HG03571 (cell line): ENCODE results near the gene TMTC1.

Source experiments
- ATAC-seq: cut with Tn5 transposase; IDR thresholded peaks from one replicate; pipeline ENCODE4 v1.9.1; 2021; ENCODE audit not compliant: unreplicated experiment

The TMTC1 gene

DNA sequence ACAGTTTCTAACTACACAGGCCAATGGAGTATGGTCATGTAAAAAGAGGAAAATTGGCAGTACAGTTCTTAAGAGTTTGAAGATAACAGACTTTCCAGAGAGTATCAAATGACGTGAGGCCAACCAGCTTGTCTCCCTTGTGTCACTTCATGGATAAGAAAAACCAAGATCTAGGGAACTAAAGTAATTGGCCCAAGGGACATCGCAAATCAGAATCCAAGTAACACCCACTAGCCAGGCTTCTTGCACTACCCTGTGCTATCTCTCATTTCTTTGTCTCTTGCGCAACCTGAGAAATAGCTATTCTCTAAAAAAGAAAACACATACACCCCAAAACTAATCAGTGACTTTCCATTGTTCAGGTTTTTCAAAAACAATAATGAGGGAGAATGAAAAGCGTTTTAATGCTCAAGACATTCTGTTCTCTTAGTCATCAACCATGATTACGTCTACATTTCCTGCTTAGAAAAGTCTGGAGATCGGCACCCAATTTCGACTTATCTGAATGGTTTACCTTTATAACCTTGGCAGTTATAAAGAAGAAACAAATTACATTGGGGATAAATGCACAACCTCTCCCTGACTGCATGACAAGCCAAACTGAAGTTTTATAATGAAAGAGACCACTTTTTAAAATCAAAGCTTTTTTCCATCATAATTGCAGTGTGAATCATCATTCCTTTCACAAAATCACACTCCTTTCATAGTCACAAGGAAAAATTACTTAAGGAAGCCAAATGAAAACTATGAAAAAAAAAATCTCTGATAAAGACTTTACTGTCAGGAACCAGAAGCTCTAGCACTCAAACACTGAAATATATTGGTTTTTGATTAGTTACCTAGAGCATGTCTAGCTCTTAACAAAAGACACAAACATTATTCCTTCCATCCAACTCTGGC is 42.1 kb downstream of the TMTC1 start:
- ATAC-seq: no peak

DNA sequence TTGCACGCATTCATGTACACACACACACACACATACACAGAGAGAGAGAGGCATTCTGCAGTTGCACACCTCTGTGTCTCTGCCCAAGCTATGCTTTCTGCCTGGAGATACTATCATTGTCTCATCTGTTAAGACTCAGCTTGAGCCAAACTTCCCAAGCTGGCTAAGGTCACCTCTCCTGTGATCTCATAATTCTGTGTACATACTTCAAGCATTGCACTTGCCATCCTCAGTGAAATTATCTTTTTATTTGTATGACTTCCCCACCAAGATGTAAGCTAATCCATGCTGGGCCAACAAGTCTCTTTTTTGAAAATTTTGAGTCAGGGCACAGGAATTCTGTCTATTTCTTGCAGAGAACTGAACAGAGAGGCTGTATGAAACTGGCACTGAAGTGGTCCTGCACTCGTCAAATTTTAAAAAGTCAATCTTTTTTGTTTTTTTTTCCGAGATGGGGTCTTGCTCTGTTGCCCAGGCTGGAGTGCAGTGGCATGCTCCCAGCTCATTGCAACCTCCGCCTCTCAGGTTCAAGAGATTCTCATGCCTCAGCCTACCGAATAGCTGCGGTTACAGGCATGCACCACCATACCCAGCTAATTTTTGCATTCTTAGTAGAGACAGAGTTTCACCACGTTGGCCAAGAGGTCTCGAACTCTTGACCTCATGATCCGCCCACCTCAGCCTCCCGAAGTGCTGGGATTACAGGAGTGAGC is 44.3 kb downstream of the TMTC1 start:
- ATAC-seq: no peak

DNA sequence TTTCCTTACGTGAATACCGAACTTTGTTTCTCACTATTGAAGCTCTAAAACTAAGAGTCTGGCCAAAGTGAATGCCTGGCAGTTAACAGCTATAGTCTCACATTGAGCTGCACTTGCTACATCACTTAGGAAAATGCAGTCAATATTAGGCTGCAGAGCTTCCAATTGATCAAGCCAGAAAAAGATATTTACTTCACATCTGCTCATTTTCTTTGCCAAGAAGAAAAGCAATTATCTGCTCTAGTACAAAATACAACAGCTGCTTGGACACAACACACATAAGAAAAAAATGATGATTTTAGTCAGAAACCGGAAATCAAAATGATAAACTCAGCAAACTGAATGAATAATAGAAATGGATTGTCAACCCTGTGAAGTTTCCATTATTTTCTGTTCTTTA is 45.4 kb downstream of the TMTC1 start:
- no peak for ATAC-seq

DNA sequence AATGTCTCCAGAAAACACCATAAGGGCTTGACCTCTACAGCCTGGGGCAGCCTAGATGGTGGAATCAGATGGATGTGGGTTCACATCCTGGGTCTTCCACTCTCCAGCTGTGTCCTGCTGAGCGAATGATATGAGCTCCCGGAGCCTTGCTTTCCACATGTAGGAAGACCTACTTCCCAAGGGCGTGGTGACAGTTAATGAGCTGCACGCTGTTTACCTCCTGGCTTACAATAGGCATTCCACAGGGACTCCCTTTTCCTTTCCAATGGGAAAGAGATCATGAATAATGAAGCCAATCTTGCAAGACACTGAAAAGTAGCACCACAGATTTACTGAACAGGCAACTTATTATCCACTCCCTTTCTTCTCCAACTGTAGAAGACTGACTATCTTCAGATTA is 46.1 kb downstream of the TMTC1 start:
- ATAC-seq: no peak

DNA sequence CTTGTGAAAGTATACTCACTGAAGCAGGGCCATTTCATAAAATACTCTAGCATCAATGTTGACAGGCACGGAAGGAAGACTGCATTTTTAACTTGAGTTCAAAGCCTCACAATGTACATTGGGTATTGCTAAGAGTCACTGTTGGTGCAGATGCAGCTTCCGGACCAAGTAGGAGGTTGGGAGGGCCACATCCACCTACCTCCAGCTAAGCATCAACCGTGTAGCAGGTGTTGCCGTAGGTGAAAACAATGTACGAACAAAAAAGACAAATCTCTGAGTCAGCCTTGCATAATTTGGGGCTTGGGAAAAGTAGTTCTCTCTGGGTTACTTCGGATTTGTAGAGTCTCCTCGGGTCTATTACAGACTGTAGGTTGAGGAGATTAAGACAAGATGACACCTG is 48.1 kb downstream of the TMTC1 start:
- ATAC-seq: no peak

DNA sequence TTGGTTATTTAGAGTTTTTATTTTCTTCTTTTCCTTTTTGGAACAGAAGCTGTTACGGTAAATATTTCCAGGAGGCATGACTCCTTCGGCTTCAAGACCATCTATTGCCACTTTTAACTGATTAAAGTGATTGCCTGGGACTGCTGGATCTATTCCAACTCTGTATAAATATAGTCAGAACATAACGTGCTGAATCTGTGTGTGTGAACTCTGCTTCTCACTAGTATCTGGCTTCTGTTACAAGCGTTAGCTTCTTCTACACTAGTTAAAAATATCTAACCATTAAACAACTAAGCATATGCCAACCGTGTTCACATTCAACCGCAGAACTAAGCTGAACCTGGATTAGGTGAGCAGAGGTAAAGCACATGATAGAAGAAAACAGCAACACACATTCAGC is 49.0 kb downstream of the TMTC1 start:
- ATAC-seq: no peak

DNA sequence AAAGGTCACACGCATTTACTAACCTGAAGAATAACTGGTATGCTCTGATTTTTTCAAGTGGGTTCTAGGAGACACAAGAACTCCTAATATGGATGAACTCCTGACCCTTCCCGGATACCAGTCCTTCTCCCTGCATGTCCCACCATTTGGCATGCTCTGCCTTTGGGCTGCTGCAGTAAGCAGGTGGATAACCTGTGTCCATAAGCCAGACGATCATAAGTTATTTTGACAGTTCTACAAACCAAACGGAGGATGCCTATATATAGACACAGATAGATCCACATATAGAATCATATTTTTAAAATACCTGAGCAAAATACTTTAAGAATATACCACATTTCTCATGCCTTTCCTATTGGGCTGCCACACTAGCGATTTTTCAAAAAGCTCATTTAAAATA is 49.4 kb downstream of the TMTC1 start:
- ATAC-seq: no peak

DNA sequence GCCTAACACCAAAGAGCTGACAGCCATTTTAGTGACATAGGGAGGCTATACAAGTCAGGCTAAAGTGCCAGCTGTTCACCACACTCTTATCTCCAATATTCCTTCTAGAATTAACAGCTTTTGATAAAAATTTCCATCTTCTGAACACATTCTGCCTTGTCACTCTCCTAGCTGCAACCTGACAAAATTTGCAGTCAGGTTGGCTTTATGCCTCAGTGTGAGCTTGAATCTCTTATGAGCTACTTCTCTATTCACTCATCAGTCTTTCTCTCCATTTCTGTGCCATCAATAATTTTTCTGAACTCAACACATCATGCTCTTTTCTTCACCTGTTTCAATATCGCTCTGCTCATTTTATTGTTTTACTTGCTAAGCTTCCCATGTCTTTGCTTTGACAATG is 50.2 kb downstream of the TMTC1 start:
- no peak for ATAC-seq

DNA sequence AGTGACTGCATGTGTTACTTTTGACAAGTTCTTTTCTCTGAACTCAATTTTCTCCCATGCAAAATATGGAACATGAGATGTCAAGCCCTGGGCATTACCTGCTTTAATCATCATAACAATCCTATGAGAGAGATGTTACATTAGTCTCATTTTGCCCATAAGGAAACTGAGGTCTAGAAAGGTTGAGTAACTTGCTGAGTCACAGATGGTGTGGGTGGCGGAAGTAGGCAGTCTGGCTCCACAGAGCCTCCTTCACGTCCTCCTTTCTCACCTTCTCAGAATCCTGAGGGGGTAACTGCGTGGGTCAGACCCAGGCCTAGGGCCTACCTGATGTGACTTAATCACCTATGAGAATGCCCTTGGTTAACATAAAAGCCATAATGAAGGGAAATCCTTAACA is 50.7 kb downstream of the TMTC1 start:
- no peak for ATAC-seq

DNA sequence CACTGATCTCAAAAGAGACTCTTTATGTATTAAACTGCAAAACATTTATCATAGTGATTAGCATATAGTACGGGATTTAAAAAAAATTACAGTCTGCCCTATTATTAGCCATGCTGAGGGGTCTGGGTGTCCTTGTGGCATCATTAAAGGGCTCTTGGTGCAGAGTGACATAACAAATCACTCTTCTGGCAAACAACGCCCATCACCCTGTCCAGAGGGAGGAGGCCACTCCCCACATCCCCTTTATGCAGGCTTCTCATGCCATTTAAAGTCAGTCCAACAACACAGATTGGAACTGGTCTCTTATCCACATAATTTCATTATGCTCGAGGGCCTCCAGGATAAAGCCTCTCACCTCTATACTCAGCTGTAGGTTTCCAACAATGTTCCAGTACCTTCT is 51.1 kb downstream of the TMTC1 start:
- ATAC-seq: no peak

DNA sequence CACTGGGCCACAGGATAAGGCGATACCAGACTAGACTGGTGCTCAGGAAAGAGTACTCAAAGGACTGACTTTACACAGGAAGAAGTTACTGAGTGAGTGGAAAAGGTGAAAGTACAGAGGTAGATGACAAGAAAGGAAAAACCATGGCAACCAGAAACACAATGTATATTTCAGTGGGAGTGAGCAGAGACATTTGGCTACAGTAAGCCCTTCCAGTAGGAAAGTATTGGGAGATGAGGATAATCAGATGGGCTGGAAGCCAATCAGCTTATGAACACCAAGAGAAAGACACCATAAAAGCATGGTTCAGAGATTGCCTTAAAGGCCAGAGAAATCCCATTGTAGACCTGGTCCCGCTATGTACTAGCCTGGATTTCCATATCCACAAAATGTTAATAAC is 51.6 kb downstream of the TMTC1 start:
- no peak for ATAC-seq

DNA sequence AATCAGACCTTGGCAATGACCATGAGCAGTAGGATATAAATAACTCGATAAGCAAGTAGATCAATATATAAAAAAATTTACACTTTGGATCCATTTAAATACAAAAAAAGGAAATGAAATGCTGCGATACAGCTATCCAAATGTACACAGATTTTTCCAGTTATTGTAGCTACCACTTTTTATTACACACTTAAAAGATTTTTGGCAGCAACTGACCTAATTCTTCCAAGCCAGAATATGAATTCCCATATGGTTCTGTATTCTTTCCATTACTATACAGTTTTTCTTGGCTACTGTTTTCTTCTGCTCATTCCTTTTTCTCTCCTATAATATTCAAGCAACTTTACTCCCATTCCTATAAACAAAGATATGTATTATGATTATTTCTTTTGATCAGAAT is 52.2 kb downstream of the TMTC1 start:
- ATAC-seq: no peak

DNA sequence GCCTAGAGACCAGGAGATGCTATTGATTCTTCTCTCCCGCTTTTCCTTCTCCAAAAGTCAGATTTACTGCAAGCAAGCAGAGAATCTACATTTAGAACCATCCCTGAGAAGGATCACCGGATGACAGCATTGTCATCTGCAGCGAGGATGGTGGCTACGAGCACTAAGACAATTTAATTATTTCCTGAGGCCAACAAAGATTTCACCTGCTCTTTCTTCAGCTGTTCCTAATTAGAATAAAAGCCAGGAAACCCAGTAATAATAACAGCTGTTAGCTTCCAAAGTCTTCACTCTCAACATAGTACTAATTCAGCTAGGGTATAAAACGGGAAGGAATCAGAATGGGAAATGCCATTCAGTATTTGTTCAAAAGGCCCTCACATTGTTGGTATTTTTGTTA is 53.3 kb downstream of the TMTC1 start:
- ATAC-seq: no peak

DNA sequence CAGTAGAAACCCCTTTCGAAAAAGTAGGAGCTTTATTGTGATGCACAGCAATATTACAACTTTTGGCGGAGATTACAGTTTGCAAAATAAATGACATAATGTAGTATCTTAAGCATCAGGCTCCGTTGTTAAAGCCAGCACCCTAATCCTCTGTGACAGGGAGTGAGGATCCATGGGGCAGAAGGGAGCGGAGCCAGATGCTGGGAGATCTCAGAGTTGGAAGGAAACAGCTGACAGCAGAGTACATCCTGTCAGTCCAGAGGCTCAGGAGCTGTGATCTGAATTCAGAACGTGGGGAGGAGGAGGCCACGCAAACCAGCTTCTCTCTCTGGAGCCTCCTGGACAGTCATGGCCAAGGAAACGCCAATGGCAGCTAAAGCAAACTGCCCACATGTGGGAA is 55.7 kb downstream of the TMTC1 start:
- ATAC-seq: no peak

DNA sequence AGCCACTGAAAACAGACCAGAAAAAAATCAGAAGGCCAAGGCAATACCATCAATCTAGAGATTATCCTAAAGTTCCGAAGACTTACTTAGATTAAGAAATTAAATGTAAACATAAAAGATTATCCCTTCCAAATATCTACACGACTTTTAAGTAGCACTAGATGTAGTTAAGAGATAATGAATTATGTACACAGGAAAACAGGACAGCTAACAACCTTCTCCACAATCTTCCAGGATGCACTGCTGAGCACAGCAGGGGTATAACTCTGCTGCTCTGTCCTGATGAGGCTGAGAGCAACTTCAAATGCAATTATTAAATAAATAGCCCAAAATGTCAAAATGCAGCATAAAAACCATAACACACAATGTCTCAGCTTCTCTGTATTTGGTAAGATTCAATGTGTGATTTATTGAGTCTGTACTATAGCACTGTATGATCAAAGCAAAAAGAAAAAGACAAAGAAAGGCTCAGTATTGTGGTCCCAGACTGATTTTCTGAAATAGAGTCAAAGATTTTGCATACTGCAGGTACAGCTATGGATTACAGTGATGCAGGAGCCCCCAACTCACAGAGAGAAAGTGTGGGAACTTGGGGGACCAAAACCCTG is 56.9 kb downstream of the TMTC1 start:
- ATAC-seq: no peak

DNA sequence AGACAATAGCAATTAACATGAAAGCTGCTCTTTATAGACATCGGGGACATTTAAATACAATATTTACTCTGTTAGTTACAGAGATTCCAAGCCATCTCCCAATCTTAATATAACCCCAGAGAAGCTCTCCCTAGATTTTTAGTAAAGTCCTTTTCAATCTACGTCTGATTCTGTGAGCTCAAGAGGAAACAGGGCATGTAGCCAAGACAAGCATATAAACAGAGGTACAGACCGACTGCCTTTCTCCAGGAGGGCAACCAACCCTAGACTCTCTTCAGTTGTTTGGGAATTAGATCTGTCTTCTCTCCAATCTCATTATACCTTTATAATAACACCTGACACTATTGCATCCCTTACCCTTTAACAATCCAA is 57.4 kb downstream of the TMTC1 start:
- ATAC-seq: no peak

DNA sequence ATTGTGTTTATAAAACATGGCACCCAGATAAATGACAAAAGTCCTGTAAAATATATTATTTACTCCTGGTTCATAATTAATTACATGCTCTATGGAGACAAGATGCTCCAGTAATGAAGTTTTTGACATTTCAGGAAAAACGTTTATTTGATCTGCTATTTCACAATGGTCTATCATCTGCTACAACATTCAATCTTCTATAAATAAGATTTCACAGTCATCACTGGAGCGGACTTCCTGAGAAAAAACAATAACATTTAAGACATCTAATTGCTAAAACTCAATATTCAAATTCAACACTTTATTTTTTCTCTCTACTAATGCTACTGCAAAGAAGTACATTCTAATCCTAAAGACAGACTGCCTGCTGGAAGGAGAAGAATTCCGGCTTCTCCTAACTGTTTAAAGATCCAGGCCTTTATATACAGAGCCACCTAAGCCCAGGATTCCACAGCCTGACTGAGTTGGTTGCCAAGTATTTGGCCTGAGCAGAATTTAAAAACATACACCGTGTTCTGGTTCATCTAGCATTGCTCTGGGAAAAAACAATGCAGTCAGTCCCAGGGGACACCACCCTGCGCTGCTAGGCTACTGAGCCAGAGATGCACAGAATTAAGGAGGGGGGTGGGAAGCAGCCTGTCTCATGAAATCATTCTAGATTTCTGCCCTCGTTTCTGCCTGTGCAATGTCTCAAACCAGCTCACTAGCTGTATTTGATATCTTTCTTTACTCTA is 58.0 kb downstream of the TMTC1 start:
- ATAC-seq: no peak

DNA sequence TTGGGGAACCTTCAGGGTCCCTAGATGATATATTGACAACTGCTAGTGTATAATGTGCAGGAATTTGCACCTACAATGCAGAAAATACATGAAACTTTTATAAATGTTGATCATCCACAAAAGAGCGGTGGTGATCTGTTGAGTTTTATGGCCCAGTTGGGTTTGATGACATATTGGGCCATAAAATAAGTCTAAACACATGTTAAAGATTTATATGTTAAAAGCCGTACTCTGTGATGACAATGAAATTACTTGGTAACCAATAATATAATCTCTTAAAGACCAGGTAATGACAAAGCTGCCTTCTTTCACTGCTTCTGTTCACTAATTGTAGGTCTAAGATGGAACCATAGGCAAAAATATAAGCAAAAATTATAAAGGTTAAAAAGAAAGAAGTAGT is 61.6 kb downstream of the TMTC1 start:
- ATAC-seq: no peak

DNA sequence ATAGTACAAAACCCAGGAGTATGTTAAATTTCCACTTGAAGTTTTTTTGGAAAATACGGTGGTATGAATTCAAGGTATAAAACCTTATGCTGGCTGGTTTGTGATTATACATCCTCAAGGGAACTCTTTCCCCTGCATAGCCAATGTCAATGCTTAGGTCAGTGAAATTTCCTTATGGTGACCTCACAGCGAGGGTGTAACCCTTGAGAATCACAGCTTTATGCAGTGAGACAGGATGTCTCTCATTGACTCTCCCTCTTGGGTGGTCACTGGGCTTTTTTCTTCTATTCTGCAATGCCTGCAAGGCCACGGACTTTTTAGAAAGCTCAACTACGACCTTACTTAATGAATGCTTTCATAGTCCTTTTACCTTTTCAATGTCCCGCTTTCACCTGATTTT is 64.4 kb downstream of the TMTC1 start:
- no peak for ATAC-seq

DNA sequence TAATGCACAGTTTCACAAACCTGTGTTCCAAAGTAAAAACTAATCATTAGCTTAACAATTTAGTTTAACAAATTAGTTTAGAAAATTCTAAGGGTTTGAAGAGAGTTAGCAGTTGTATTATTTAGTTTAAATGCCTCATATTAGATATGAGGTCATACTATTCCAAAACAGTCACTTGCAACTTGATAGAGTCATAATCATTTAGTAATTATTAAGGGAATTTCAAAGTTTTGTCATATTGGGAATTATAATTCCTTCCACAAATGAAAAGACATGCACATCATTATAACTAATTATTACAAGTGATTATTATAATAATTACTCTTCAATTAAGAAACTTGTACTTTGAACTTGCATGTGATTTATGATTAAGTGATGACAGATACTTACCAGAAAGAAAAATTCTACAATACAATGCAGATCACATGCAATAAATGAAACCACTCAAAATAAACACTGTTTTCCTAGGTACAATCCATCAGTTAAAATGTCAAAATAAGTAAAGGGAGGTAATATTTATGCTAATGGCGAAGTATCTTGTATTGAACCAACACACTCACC is 66.1 kb downstream of the TMTC1 start:
- ATAC-seq: no peak

DNA sequence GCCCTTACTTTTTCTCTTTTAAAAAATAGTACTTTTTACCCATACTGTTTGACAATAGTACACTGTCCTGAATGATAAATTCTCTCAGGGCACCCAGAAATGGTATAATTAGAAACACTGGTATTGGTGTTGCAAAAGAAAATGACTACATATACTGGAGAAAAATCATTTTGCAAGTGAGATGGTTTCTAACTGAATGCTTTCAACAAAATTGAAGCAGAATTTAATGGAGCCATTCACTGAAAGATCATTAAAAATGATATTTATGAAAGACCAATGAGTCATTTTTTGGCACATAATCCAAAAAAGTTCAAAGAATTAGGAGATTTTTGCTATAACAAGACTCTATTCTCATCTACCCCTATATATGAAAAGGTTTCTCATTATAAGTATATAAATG is 68.8 kb downstream of the TMTC1 start:
- ATAC-seq: no peak
